ENCODE measurements around the gene NKAPD1. TPM values are rescaled to one million over a fixed set of nuclear protein-coding genes. Genes with fewer than 3 reads are reported as not detected.

Gene NKAPD1
- total and polyA plus RNA-seq, 10 of the 15 experiments (the other 5 are each of a cell fraction or from before 2014, with no cell fraction given): 9.6 to 43.3 (median 19.2) TPM

- FAIRE-seq (no peak), ATAC-seq (no peak), DNase-seq (ENCODE audit: low read depth, low spot score) (no peak)
- POLR2A ChIA-PET: no interaction called here
- peaks cover 0 to 5% of the 10 kb centered on the region in 2 experiments; a peak in 3 of 4 replicates for H3K36me3 ChIP-seq (ENCODE audit: control insufficient read depth in 2 of 2, insufficient read depth in 2 of 2, low read length in 1 of 2)
- no peaks in the 10 kb centered on the region for H3K4me1 ChIP-seq (ENCODE audit: control insufficient read depth, insufficient read depth, low read length)
- H3K4me3 ChIP-seq: no peak overlapping the region
- CTCF ChIA-PET: interaction anchor here (1.2 kb wide), 1 partner anchor 17 kb away, joined by 4 read pairs; no protein-coding TSS in a partner anchor
- no peaks in the 10 kb centered on the region for H3K79me2 ChIP-seq (ENCODE audit: control insufficient read depth, insufficient read depth, low read length)
- in situ Hi-C loops (cut with MboI) (no loop called here), intact Hi-C loops (cut with micrococcal nuclease; ENCODE audit: unreplicated experiment) (no loop called here)
- RAD21 ChIA-PET (ENCODE audit: unreplicated experiment): no interaction called here
- no TSS peak for BruUV-seq (replicated peaks)
- H3K9me3 ChIP-seq (replicated peaks; ENCODE audit: control insufficient read depth, insufficient read depth, low read length): no peaks in the 10 kb centered on the region
- no peaks in the 10 kb centered on the region for H4K20me1 ChIP-seq (ENCODE audit: control insufficient read depth, insufficient read depth)
- TF ChIP-seq YBX1 (IDR thresholded peaks at IDR 0.05) (no peak), TBL1XR1 (IDR thresholded peaks at IDR 0.05; ENCODE audit: low read depth, low read length) (no peak), HDGF (IDR thresholded peaks at IDR 0.05) (no peak), RFX5 (IDR thresholded peaks at IDR 0.05; ENCODE audit: low read depth, low read length) (no peak), BACH1 (IDR thresholded peaks at IDR 0.05; ENCODE audit: borderline replicate concordance) (no peak), CREM (IDR thresholded peaks at IDR 0.05; ENCODE audit: low read depth) (no peak)
- no peak overlapping the region for H3K27ac ChIP-seq (ENCODE audit: control insufficient read depth, insufficient read depth)
- no peak overlapping the region for H2AFZ ChIP-seq (ENCODE audit: control insufficient read depth, low read depth, low read length)
- no peak overlapping the region for H3K9ac ChIP-seq (ENCODE audit: control insufficient read depth, insufficient read depth, low read length)
- H3K4me2 ChIP-seq (ENCODE audit: control insufficient read depth, insufficient read depth): no peak overlapping the region
- SMC1A ChIA-PET (ENCODE audit: uncharacterized antibody, unreplicated experiment): no interaction called here
- H3K27me3 ChIP-seq (replicated peaks in 1 of 2; ENCODE audit: control insufficient read depth in 2 of 2, insufficient read depth in 2 of 2, low read length in 1 of 2): no peaks in the 10 kb centered on the region
Measured at GRCh38 chr11:112096194-112096593, 22.1 kb downstream of the NKAPD1 start.

GRCh38 chr11:112097734-112098528 is 23.8 kb downstream of the NKAPD1 start:
- in situ Hi-C loops (cut with MboI) (no loop called here), intact Hi-C loops (cut with micrococcal nuclease; ENCODE audit: unreplicated experiment) (no loop called here)
- Histone ChIP-seq H3K9ac (ENCODE audit: control insufficient read depth, insufficient read depth, low read length) (no peak overlapping the region), H2AFZ (ENCODE audit: control insufficient read depth, low read depth, low read length) (no peak overlapping the region), H3K4me1 (ENCODE audit: control insufficient read depth, insufficient read depth, low read length) (no peaks in the 10 kb centered on the region), H3K27me3 (replicated peaks in 1 of 2; ENCODE audit: control insufficient read depth in 2 of 2, insufficient read depth in 2 of 2, low read length in 1 of 2) (no peaks in the 10 kb centered on the region), H3K27ac (ENCODE audit: control insufficient read depth, insufficient read depth) (no peak overlapping the region), H3K4me3 (no peak overlapping the region), H3K9me3 (replicated peaks; ENCODE audit: control insufficient read depth, insufficient read depth, low read length) (no peaks in the 10 kb centered on the region), H4K20me1 (ENCODE audit: control insufficient read depth, insufficient read depth) (no peaks in the 10 kb centered on the region), H3K4me2 (ENCODE audit: control insufficient read depth, insufficient read depth) (no peak overlapping the region), H3K36me3 (ENCODE audit: control insufficient read depth in 2 of 2, insufficient read depth in 2 of 2, low read length in 1 of 2) (peaks cover 0 to 3% of the 10 kb centered on the region in 2 experiments; a peak in 3 of 4 replicates), H3K79me2 (ENCODE audit: control insufficient read depth, insufficient read depth, low read length) (no peaks in the 10 kb centered on the region)
- 98% methylated on average over 11 of the region's 11 CpGs for WGBS (ENCODE audit: insufficient coverage, insufficient replicate concordance, low lambda C conversion rate, missing lambda C conversion rate)
- FAIRE-seq: no peak
- no peak for DNase-seq (ENCODE audit: low read depth, low spot score)
- ATAC-seq: no peak
- POLR2A ChIA-PET: no interaction called here
- BruUV-seq (replicated peaks): no TSS peak
- RAD21 ChIA-PET (ENCODE audit: unreplicated experiment): no interaction called here
- CTCF ChIA-PET: interaction anchor here (1.0 to 1.4 kb wide), 5 partner anchors 12 to 166 kb away, joined by 3 to 4 read pairs (median 4); no protein-coding TSS in a partner anchor
- SMC1A ChIA-PET (ENCODE audit: uncharacterized antibody, unreplicated experiment): interaction anchor here (0.7 to 1.8 kb wide), 3 partner anchors 9 to 15 kb away, joined by 3 to 5 read pairs (median 3); partner anchors contain the start of genes SDHD and TIMM8B
- no peak for TF ChIP-seq SMARCA5 (IDR thresholded peaks at IDR 0.05)
- no peak for TF ChIP-seq RELA (IDR thresholded peaks at IDR 0.05; ENCODE audit: borderline replicate concordance, partially characterized antibody)
- no peak for TF ChIP-seq RAD51 (IDR thresholded peaks at IDR 0.05)
- TF ChIP-seq ASH2L (IDR thresholded peaks at IDR 0.05; ENCODE audit: borderline replicate concordance, low read depth): no peak
- no peak for TF ChIP-seq SUPT20H (IDR thresholded peaks at IDR 0.05; ENCODE audit: borderline replicate concordance, control insufficient read depth, low read depth, low read length)
- TF ChIP-seq FOS (IDR thresholded peaks at IDR 0.05; ENCODE audit: borderline replicate concordance, extremely low read depth, insufficient read length): no peak
- TF ChIP-seq ZNF592 (IDR thresholded peaks at IDR 0.05): no peak
- TF ChIP-seq POU2F2 (IDR thresholded peaks at IDR 0.05; ENCODE audit: borderline replicate concordance, low read depth, low read length): no peak

Data from GM12878 (cell line).